ENCODE measurements around the gene LPIN3. TPM values are rescaled to one million over a fixed set of nuclear protein-coding genes. Genes with fewer than 3 reads are reported as not detected.

The LPIN3 gene
- total RNA-seq, 1 experiment from 2014 or later = 3.8 TPM

DNA sequence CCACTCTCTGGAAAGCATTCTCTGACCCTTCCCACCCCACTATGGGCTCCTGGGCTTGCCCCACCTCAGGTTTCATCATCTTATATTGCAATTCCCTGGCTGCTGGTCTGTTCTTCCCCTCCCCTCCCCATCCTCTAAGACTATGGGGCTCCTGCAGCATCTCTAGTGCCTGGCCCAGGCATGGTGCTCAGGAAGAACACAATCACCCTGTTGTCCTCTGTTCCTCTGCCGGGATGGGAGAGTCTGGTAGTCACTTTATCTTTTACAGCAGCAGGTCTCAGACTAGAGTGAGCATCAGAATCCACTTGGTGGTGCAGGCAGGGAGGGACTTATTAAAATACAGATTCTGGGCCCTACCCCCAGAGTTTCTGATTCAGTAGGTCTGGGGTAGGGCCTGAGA is 5.0 kb upstream of the LPIN3 start:
- no CpG with 5 or more reads among the region's 1 CpG for WGBS (ENCODE audit: extremely low coverage, insufficient read length, low lambda C conversion rate)
- no peak overlapping the region for H3K27ac Mint-ChIP-seq
- Histone ChIP-seq H3K56ac (ENCODE audit: insufficient read length, low read depth, low read length) (no peak overlapping the region), H3K4me1 (ENCODE audit: insufficient read depth, low read length) (peaks cover 3% of the 10 kb centered on the region; the same call in 1 of the 2 replicates), H3K4me2 (ENCODE audit: insufficient read depth, insufficient read length, low read length) (no peak overlapping the region), H2BK120ac (ENCODE audit: low read depth, low read length, poor library complexity, severe bottlenecking) (no peak overlapping the region), H2BK15ac (ENCODE audit: low read depth, low read length) (no peak overlapping the region), H4K5ac (ENCODE audit: insufficient read length, low read depth, low read length) (no peak overlapping the region), H2BK5ac (ENCODE audit: insufficient read length, low read length) (no peak overlapping the region), H3K4ac (ENCODE audit: low read depth, low read length) (no peak overlapping the region), H3K27ac (ENCODE audit: insufficient read length, low read depth, low read length) (no peak overlapping the region), H4K20me1 (ENCODE audit: control insufficient read depth, insufficient read depth, insufficient read length) (no peaks in the 10 kb centered on the region), H3T11ph (ENCODE audit: low read length) (no peak overlapping the region), H4K91ac (ENCODE audit: insufficient read length, low read depth, low read length) (no peak overlapping the region), H4K8ac (replicated peaks; ENCODE audit: insufficient read length, low read depth, low read length) (no peak overlapping the region), H3K18ac (ENCODE audit: insufficient read length, low read depth, low read length) (no peak overlapping the region), H3K14ac (ENCODE audit: insufficient read depth, low read length) (no peak overlapping the region), H3K9ac (ENCODE audit: extremely low read depth, insufficient read length, low read length) (no peak overlapping the region), H3K79me1 (ENCODE audit: insufficient read depth, low read depth, low read length, poor library complexity, severe bottlenecking) (no peaks in the 10 kb centered on the region), H3K23me2 (ENCODE audit: insufficient read length, low read depth, low read length, poor library complexity, severe bottlenecking) (no peaks in the 10 kb centered on the region), H3K27me3 (ENCODE audit: insufficient read depth, low read length) (no peaks in the 10 kb centered on the region), H2BK20ac (ENCODE audit: low read depth, low read length, poor library complexity, severe bottlenecking) (no peak overlapping the region), H3K23ac (ENCODE audit: insufficient read length, low read depth, low read length) (no peak overlapping the region), H2BK12ac (ENCODE audit: insufficient read length, low read depth, low read length) (no peak overlapping the region), H2AFZ (ENCODE audit: low read length) (no peak overlapping the region), H3K79me2 (ENCODE audit: insufficient read depth, low read length) (no peaks in the 10 kb centered on the region), H3K9me3 (ENCODE audit: control insufficient read depth, low read depth, low read length) (no peaks in the 10 kb centered on the region), H2AK5ac (ENCODE audit: insufficient read length, low read length) (no peak overlapping the region)
- DNase-seq = no peak
- H3K4me3 Mint-ChIP-seq = no peak overlapping the region
- no peaks in the 10 kb centered on the region for H3K9me3 Mint-ChIP-seq
- H3K36me3 Mint-ChIP-seq (ENCODE audit: insufficient read depth in 1 of 3, low read depth in 3 of 3) = no peaks in the 10 kb centered on the region
- TF ChIP-seq, protein P1, sequence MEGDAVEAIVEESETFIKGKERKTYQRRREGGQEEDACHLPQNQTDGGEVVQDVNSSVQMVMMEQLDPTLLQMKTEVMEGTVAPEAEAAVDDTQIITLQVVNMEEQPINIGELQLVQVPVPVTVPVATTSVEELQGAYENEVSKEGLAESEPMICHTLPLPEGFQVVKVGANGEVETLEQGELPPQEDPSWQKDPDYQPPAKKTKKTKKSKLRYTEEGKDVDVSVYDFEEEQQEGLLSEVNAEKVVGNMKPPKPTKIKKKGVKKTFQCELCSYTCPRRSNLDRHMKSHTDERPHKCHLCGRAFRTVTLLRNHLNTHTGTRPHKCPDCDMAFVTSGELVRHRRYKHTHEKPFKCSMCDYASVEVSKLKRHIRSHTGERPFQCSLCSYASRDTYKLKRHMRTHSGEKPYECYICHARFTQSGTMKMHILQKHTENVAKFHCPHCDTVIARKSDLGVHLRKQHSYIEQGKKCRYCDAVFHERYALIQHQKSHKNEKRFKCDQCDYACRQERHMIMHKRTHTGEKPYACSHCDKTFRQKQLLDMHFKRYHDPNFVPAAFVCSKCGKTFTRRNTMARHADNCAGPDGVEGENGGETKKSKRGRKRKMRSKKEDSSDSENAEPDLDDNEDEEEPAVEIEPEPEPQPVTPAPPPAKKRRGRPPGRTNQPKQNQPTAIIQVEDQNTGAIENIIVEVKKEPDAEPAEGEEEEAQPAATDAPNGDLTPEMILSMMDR (conservative IDR thresholded peaks at IDR 0.05) = no peak
- H3K27me3 Mint-ChIP-seq (ENCODE audit: low read depth) = peaks cover 27% of the 10 kb centered on the region
- peaks cover 9 to 15% of the 10 kb centered on the region in 2 experiments for H3K4me1 Mint-ChIP-seq

Data from H9 (cell line).